ENCODE measurements around the gene FBXW12. TPM values are rescaled to one million over a fixed set of nuclear protein-coding genes. Genes with fewer than 3 reads are reported as not detected.

FBXW12 gene
- total RNA-seq, 1 experiment from 2014 or later: 2.0 TPM

GRCh38 chr3:48418140-48418539 is 46.1 kb downstream of the FBXW12 start:
- Mint-ChIP-seq H3K36me3 (peaks cover 31% of the 10 kb centered on the region), H3K27ac (no peak overlapping the region), H3K4me3 (no peak overlapping the region), H3K4me1 (no peaks in the 10 kb centered on the region), H3K9me3 (no peaks in the 10 kb centered on the region), H3K27me3 (ENCODE audit: low read depth) (no peaks in the 10 kb centered on the region)
- DNase-seq (ENCODE audit: low spot score): no peak
- TF ChIP-seq, protein P1, sequence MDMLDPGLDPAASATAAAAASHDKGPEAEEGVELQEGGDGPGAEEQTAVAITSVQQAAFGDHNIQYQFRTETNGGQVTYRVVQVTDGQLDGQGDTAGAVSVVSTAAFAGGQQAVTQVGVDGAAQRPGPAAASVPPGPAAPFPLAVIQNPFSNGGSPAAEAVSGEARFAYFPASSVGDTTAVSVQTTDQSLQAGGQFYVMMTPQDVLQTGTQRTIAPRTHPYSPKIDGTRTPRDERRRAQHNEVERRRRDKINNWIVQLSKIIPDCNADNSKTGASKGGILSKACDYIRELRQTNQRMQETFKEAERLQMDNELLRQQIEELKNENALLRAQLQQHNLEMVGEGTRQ (CRISPR knock-in tag; IDR thresholded peaks at IDR 0.05): no peak
- no peak for TF ChIP-seq ZMAT4 (CRISPR knock-in tag; IDR thresholded peaks at IDR 0.05)
- TF ChIP-seq, protein P2, sequence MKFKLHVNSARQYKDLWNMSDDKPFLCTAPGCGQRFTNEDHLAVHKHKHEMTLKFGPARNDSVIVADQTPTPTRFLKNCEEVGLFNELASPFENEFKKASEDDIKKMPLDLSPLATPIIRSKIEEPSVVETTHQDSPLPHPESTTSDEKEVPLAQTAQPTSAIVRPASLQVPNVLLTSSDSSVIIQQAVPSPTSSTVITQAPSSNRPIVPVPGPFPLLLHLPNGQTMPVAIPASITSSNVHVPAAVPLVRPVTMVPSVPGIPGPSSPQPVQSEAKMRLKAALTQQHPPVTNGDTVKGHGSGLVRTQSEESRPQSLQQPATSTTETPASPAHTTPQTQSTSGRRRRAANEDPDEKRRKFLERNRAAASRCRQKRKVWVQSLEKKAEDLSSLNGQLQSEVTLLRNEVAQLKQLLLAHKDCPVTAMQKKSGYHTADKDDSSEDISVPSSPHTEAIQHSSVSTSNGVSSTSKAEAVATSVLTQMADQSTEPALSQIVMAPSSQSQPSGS (CRISPR knock-in tag; IDR thresholded peaks at IDR 0.05; ENCODE audit: borderline replicate concordance, low read depth): no peak
- TF ChIP-seq ATF1 (CRISPR knock-in tag; IDR thresholded peaks at IDR 0.05): no peak
- TF ChIP-seq ZNF396 (CRISPR knock-in tag; IDR thresholded peaks at IDR 0.05; ENCODE audit: borderline replicate concordance): no peak
- TF ChIP-seq ETV6 (CRISPR knock-in tag; IDR thresholded peaks at IDR 0.05): no peak
- no peak for TF ChIP-seq ZNF232 (CRISPR knock-in tag; IDR thresholded peaks at IDR 0.05)
- TF ChIP-seq, protein P3, sequence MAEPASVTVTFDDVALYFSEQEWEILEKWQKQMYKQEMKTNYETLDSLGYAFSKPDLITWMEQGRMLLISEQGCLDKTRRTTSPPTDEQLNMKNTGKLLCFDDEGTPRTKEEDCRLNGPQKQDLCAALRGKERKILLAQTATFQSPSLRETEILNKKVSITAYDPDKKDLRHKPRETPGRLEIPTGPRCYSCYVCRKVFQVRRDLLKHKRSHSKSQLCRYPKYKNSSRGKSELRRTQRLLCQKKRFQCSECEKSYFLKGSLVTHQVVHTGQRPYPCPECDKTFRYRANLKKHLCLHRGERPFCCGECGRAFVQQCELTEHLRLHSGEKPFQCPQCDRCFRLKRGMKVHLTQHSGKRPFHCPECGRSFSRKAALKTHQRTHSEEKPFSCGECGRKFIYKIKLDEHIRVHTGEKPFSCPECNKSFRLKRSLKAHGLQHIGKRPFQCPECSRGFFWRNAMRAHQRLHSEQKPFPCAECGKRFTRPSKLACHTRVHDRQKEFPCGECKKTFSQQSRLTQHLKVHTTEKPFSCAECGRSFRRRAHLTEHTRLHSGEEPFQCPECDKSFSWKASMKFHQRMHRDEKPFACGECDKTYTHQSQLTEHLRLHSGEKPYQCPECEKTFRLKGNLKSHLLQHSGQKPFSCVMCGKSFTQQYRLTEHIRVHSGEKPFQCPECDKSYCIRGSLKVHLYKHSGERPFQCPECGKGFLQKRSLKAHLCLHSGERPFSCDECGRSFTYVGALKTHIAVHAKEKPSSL (CRISPR knock-in tag; conservative IDR thresholded peaks at IDR 0.05): no peak
- no peak for TF ChIP-seq KAT7 (CRISPR knock-in tag; IDR thresholded peaks at IDR 0.05; ENCODE audit: borderline replicate concordance)
- no peak for TF ChIP-seq FOXP1 (CRISPR knock-in tag; IDR thresholded peaks at IDR 0.05; ENCODE audit: borderline replicate concordance)
- no peak for TF ChIP-seq NFATC4 (CRISPR knock-in tag; IDR thresholded peaks at IDR 0.05)
- no peak for TF ChIP-seq TCF7 (CRISPR knock-in tag; IDR thresholded peaks at IDR 0.05; ENCODE audit: low read depth)
- no peak for TF ChIP-seq FOXK1 (CRISPR knock-in tag; IDR thresholded peaks at IDR 0.05)
- TF ChIP-seq, protein P4, sequence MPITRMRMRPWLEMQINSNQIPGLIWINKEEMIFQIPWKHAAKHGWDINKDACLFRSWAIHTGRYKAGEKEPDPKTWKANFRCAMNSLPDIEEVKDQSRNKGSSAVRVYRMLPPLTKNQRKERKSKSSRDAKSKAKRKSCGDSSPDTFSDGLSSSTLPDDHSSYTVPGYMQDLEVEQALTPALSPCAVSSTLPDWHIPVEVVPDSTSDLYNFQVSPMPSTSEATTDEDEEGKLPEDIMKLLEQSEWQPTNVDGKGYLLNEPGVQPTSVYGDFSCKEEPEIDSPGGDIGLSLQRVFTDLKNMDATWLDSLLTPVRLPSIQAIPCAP (CRISPR knock-in tag; IDR thresholded peaks at IDR 0.05): no peak
- ChIA-PET CTCF (interaction anchor here (1.3 to 18.3 kb wide), 3 partner anchors 9 to 18 kb away, joined by 3 to 218 read pairs (median 4); no protein-coding TSS in a partner anchor), POLR2A (no interaction called here)
- no peak for ATAC-seq

GRCh38 chr3:48418651-48419050 is 46.6 kb downstream of the FBXW12 start:
- Mint-ChIP-seq H3K27me3 (ENCODE audit: low read depth) (no peaks in the 10 kb centered on the region), H3K36me3 (peaks cover 26% of the 10 kb centered on the region), H3K4me3 (no peak overlapping the region), H3K9me3 (no peaks in the 10 kb centered on the region), H3K4me1 (no peaks in the 10 kb centered on the region), H3K27ac (no peak overlapping the region)
- ChIA-PET CTCF (interaction anchor here (1.3 to 18.3 kb wide), 4 partner anchors 12 to 18 kb away, joined by 4 to 218 read pairs (median 7); no protein-coding TSS in a partner anchor), POLR2A (no interaction called here)
- no peak for ATAC-seq
- DNase-seq (ENCODE audit: low spot score): no peak
- no peak for TF ChIP-seq ATF6 (CRISPR knock-in tag; IDR thresholded peaks at IDR 0.05)
- no peak for TF ChIP-seq EMX1 (CRISPR knock-in tag; IDR thresholded peaks at IDR 0.05)
- TF ChIP-seq ZNF263 (CRISPR knock-in tag; IDR thresholded peaks at IDR 0.05; ENCODE audit: low read depth): no peak
- no peak for TF ChIP-seq ZNF396 (CRISPR knock-in tag; IDR thresholded peaks at IDR 0.05; ENCODE audit: borderline replicate concordance)
- no peak for TF ChIP-seq USF1 (CRISPR knock-in tag; IDR thresholded peaks at IDR 0.05)
- TF ChIP-seq NR3C1 (CRISPR knock-in tag; conservative IDR thresholded peaks at IDR 0.05; ENCODE audit: low read depth): no peak
- TF ChIP-seq, protein P5, sequence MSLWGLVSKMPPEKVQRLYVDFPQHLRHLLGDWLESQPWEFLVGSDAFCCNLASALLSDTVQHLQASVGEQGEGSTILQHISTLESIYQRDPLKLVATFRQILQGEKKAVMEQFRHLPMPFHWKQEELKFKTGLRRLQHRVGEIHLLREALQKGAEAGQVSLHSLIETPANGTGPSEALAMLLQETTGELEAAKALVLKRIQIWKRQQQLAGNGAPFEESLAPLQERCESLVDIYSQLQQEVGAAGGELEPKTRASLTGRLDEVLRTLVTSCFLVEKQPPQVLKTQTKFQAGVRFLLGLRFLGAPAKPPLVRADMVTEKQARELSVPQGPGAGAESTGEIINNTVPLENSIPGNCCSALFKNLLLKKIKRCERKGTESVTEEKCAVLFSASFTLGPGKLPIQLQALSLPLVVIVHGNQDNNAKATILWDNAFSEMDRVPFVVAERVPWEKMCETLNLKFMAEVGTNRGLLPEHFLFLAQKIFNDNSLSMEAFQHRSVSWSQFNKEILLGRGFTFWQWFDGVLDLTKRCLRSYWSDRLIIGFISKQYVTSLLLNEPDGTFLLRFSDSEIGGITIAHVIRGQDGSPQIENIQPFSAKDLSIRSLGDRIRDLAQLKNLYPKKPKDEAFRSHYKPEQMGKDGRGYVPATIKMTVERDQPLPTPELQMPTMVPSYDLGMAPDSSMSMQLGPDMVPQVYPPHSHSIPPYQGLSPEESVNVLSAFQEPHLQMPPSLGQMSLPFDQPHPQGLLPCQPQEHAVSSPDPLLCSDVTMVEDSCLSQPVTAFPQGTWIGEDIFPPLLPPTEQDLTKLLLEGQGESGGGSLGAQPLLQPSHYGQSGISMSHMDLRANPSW (CRISPR knock-in tag; conservative IDR thresholded peaks at IDR 0.05; ENCODE audit: low read depth): no peak
